NCI-H82 treated with DMSO at 0.1 percent for 48 hours (cell line): ENCODE results near the gene LRRC17.
"Not testable (repeated sequence)": the region's sequence is repeated elsewhere in the genome, so short reads cannot be mapped to it uniquely, and the experiment has no call there.

Experiments used
- DNase-seq: peaks from one replicate; lab custom pipeline; 2025; ENCODE audit not compliant: unreplicated experiment; lab: John Stamatoyannopoulos, UW

Gene LRRC17

DNA sequence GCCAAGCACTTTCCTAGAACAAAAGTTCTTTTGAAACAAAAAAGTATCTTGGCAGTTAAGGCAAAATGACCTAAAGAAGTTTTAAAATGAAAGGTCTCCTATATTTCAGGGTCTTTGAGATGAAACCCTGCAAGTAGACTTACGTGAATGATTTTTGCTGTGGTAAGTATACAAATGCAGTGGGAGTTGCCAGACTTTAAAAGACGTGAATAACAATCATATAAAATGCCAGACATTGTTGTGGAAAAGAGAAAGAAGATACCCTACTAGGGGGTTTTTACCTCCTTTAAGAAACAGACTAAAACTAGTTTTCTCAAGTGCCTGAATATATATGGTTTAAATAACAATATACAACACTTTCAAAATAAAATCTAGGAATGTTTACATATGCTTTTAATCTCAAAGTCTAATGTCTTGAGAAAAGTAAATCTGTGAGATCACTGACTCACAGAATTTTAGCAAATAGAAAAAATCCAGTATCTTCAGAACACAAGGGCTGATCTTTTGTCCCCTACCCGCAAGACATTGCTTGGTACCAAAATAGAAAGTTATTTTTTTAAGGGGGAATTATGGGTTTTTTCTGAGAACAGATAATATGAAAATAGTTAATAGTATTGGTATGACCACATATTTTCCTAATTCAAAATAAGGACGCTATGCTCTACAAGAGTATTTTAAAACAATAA, 29.5 kb downstream of the LRRC17 start:
- no peak for DNase-seq

DNA sequence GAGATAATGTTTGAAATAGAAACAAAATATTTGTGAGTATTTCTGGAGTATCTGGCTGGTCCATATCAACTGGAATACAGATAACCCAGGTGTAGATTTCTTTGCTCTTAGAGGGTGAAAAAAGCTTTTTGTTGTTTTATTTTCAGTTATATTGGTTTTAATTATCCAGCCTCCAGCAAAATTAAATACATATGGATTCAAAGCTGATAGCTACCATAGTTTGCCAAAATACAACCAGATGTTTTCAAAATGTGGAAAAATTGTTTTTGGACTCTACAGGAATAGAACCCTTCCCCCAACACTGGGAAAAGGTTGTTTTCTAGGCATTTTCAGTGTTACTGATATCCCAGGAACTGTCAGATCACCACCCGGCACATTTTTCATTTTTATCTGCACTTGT, 30.1 kb downstream of the LRRC17 start:
- DNase-seq = no peak

DNA sequence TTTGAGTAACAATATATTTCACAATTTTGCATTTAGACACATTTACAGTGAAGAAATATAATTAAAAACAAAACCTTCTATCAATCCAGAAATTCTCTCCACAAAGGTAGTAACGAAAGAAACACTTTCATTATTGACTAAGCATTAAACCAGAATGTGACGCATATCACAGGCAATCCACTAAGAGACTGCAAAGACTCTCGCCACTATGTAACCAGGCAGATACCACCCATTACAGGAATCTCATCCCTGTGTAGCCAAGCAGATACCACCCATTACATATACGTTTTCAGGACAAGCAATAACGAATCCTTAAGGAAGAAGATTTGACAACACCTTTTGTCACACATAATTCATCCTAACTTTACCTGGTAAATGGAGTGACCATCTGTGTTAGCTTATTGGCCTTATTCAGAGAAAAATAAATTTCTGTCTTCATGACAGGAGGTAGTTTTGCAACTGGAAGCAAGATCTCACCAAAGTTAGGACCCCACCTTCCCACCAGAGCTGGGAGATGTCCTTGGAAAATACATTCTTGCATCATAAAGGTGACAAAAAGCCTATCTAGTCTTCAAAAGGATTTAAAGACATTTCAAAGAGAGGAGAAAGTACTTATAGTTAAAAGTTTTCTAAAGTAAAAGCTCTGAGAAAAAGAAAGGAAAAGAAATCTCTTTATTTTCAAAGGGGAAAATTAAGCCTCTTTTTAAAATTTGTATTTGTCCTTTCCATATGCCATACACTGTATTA, 30.8 kb downstream of the LRRC17 start:
- no peak for DNase-seq

DNA sequence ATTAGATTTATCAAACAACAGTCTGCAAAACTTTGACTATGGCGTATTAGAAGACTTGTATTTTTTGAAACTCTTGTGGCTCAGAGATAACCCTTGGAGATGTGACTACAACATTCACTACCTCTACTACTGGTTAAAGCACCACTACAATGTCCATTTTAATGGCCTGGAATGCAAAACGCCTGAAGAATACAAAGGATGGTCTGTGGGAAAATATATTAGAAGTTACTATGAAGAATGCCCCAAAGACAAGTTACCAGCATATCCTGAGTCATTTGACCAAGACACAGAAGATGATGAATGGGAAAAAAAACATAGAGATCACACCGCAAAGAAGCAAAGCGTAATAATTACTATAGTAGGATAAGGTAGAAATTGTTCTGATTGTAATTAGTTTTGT, 31.4 kb downstream of the LRRC17 start:
- no peak for DNase-seq

DNA sequence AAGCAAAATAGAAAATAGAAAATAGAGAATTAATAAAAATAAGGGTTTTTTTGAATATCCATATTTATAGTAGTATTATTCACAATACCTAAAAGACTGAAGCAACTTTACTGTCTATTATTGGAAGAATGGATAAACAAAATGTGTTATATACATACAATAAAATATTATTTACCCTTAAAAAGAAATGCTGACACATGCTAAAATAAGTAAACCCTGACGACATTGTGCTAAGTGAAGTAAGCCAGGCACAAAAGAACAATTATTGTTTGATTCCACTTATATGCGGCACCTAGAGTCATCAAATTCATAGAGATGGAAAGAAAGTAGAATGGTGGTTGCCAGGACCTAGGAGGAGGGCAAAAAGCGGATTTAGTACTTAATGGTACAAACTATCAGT, 39.0 kb downstream of the LRRC17 start:
- DNase-seq = no peak

DNA sequence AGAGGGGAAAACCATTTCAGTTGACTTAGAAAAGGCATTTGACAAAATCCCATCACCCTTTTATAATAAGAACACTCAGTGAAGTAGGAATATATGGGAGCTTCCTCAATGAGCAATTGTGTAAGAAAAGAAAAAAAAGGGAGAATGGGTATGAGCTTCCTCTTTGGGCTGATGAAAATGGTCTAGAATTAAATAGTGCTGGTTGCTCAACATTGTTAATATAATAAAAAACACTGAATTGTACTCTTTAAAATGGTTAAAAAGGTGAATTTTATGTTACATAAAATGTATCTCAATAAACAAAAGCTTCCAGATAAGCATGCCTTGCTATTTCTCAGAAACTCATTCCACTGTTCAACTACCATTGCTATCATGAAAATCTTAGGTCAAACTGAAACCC, 40.6 kb downstream of the LRRC17 start:
- DNase-seq = no peak

DNA sequence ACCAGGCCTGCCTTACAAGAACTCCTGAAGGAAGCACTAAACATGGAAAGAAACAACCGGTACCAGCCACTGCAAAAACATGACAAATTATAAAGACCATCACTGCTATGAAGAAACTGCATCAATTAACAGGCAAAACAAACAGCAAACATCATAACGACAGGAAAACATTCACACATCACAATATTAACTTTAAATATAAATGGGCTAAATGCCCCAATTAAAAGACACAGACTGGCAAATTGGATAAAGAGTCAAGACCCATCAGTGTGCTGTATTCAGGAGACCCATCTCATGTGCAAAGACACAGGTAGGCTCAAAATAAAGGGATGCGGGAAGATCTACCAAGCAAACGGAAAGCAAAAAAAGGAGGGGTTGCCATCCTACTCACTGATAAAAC, 41.6 kb downstream of the LRRC17 start:
- not testable (repeated sequence) for DNase-seq

DNA sequence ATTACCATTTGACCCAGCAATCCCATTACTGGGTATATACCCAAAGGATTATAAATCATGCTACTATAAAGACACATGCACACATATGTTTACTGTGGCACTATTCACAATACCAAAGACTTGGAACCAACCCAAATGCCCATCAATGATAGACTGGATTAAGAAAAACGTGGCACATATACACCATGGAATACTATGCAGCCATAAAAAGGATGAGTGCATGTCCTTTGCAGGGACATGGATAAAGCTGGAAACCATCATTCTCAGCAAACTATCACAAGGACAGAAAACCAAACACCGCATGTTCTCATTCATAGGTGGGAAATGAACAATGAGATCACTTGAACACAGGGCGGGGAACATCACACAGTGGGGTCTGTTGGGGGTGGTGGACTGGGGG, 45.2 kb downstream of the LRRC17 start:
- not testable (repeated sequence) for DNase-seq

DNA sequence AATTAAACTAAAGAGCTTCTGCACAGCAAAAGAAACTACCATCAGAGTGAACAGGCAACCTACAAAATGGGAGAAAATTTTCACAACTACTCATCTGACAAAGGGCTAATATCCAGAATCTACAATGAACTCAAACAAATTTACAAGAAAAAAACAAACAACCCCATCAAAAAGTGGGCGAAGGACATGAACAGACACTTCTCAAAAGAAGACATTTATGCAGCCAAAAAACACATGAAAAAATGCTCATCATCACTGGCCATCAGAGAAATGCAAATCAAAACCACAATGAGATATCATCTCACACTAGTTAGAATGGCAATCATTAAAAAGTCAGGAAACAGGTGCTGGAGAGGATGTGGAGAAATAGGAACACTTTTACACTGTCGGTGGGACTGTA, 49.2 kb downstream of the LRRC17 start:
- not testable (repeated sequence) for DNase-seq

DNA sequence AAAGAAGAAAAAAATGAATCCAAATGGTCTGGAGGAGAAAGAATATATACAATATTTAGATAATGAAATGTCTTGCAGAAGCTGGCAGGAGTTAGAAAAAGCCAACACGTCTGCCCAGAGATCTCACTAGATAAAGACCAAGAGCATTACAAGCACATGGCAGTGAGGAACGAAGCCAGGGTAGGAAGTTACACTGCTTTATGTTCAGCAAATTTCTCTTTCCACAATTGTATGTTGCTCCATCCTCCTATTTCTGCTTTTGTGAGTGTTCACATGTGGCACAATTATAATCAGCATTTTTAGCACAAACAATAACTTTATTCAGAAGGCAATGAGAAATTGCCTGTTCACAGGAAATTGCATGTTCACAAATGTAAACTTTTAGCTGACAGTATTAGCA, 53.7 kb downstream of the LRRC17 start:
- DNase-seq = no peak

DNA sequence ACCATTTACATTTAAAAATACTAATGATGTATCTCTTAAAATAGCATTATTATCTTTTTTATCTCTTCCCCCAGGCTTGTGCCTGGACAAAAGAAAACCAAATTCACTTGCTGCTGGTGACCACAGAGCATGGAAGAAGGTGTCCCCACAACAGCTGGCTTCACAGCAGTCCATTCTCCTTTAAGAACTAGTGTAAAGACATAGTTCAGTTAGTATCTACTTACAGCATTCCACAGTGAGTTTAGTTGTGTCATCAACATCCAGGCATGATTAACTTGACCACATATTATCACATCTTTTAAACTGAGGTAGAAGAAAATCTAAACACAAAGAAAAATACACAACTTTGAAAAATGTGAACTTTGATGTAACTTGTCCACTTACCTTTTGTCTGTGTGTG, 55.0 kb downstream of the LRRC17 start:
- DNase-seq = no peak

DNA sequence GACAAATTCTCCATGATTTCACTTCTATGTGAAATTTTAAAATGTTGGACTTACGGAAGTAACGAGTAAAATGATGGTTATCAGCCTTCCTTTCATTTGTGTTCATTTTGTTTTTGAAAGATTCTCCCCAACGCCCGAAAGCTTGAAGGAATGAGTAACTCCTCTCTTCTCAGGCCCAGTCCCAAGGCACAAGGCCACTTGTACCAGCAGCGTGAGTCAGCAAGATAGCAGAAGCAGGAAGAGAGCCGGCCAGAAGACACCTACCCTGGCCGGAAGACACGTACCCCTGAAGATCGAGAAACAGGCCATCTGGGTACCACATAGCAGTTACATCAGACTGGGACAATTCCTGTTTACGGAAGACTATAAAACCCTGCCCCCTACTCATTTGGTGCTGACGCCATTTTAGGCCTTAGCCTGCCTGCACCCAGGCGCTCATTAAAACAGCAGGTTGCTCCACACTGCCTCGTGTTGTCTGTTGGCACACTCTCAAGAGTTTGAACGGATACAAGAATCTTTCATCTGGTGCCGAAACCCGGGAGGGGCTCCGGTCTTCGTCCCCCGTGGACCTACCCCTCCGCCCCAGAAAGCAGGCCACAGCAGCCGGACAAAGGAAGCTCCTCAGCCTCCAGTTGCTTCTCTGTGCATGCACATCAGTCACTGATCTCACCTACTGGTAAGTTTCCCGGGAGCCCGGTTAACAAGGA, 60.4 kb downstream of the LRRC17 start:
- DNase-seq = no peak

DNA sequence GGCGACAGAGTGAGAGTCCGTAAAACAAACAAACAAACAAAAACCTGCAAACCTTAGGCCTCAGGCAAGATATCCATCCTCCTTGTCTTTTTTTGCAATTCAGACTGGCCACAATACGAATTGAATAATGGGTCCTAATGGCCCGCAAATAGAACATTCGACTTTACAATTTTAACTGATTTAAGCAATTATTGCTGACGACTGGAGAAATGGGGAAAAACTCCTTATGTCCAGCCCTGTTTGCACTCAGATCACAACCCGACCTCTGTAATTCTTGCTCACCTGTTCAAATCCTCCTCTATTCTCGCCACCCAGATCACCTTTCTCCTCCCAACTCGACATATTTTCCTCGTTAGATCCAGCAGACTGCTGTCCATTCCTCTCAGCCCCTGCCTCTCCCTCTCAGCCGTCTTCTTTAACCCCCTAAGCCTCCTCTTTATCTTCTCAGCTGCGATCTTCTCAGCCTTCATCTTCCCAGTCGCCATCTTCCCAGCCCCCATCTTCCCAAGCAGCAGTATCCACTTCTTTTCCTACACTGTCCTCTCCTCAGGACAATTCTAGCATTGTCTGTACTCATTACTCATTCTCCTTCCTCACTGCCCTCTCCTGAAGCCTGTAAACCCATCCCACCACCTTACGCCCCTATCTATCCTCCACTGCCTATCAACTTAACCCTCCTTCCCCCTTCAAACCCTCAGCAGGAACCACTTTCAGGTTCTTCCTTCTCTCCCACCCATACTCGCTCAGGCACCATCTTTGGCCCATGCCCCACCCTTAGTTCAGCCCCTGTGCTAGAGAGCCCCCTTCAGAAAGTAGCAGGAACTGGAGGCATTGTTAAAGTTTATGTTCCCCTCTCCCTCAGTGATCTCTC, 61.8 kb downstream of the LRRC17 start:
- DNase-seq = no peak

DNA sequence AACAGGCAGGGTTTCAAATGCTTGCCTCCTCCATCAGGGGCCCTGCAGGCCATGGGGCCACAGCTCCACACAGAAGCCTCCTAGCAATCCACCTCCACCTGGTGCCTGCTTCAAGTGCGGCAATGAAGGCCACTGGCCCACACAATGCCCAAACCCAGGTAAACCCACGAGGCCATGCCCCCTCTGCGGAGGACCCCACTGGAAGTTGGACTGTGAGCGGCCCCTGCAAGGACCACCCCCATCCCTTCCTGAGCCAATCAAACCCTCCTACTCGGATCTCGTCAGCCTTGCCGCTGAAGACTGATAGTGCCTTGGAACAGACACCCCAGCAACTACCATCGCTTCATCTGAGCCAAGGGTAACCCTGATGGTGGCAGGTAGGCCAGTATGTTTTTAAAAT, 63.1 kb downstream of the LRRC17 start:
- no peak for DNase-seq

DNA sequence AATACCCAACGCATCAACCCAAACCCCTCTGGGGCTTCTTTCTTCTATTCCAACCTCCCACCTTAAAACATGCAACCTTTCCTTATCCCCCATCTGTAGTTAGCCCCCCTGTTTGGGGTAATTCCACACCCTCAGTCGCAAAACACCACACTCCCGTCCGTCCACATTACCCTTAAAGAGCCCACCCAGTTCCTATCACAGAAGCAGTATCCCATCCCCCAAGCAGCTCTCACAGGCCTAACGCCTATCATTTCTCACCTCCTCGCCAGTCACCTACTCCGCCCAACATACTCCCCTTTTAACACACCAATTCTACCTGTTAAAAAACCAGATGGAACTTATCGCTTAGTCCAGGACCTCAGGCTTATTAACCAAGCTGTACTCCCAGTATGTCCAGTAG, 63.7 kb downstream of the LRRC17 start:
- no peak for DNase-seq

DNA sequence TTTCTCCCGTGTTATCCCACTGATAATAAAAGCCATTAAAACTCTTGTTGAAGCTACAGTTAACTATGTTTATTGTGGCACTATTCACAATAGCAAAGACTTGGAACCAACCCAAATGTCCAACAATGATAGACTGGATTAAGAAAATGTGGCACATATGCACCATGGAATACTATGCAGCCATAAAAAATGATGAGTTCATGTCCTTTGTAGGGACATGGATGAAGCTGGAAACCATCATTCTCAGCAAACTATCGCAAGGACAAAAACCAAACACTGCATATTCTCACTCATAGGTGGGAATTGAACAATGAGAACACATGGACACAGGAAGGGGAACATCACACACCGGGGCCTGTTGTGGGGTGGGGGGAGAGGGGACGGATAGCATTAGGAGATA, 64.8 kb downstream of the LRRC17 start:
- not testable (repeated sequence) for DNase-seq

DNA sequence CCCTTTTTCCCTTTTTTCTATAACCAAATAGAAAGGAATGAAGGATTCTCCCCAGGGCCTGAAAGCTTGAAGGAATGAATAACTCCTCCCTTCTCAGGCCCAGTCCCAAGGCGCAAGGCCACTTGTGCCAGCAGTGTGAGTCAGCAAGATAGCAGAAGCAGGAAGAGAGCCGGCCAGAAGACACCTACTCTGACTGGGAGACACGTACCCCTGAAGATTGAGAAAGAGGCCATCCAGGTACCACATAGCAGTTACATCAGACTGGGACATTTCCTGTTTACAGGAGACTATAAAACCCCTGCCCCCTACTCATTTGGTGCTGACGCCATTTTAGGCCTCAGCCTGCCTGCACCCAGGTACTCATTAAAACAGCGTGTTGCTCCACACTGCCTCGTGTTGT, 65.5 kb downstream of the LRRC17 start:
- DNase-seq = no peak

DNA sequence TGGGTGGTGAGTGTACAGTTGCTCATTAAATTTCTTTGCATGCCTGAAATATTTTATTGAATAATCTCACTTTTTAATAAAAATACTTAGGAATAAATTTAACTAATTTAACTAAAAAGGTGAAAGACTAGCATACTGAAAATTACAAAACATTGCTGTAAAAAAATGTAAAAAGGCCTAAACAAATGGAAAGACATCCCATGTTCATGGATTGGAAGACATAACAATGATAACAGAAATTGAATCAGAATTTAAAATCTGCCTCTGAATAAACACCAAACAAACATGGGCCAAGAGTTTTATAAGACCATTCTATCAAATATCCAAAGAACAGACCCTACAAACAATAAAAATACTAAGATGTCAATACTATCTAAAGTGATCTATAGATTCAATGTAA, 66.9 kb downstream of the LRRC17 start:
- no peak for DNase-seq

DNA sequence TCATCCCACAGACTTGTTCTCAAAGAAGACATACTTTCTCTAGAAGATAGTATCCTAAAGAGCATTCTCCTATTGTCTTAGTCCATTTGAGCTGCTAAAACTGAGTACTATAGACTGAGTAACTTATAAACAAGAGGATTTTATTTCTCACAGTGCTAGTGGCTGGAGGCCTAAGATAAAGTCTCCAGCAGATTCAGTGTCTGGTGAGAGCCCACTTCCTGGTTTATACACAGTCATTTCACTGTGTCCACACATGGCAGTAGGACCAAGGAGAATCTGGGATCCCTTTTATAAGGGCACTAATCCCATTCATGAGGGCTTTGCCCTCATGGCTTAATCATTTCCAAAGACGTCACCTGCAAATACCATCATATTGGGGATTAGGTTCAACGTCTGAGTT, 68.7 kb downstream of the LRRC17 start:
- no peak for DNase-seq

DNA sequence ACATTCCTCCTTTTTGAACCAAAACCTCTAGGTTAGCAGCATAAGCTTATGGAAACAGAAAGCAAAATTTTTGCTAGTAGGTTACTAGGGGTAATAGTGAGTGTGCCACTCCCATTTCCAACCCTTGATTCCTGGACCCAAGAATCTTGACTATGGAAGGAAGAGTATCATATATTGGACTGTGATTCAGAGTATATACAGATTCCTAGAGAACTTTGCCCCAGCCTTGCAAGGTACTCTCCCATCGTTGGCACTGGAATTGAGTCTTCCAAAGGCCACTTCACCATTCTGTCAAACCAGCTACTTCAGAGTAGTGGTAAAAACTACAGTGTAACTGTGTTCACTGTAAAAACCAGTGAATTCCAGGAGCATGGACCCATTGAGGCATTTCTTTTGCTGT, 69.4 kb downstream of the LRRC17 start:
- no peak for DNase-seq

DNA sequence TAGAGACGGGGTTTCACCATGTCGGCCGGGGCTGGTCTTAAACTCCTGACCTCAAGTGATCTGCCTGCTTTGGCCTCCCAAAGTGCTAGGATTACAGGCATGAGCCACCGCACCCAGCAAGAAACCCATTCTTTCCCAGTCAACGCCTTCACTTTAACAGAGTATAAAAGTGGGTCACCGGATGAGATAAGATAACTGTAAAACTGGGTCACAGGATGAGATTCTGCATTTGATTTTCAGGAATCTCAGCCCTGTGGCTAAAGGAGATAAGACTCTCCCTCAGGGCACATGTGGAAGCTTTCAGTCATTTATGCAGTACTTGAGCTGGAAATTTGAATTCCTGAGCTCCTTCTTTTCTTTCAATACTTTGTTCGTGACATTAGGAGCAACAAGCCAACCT, 70.8 kb downstream of the LRRC17 start:
- DNase-seq = no peak
